CD4-positive, alpha-beta T cell treated with Interleukin-12 subunit alpha and Interleukin-12 subunit beta, for 1 hour (primary cell): ENCODE data around the gene FILIP1.
A peak's percentile ranks its signal among the peaks of the same experiment; 100 is the strongest.

ENCODE experiments used
- DNase-seq: peaks from one replicate; pipeline ENCODE4 v3.0.0-alpha.2; 2020

Gene FILIP1

DNA sequence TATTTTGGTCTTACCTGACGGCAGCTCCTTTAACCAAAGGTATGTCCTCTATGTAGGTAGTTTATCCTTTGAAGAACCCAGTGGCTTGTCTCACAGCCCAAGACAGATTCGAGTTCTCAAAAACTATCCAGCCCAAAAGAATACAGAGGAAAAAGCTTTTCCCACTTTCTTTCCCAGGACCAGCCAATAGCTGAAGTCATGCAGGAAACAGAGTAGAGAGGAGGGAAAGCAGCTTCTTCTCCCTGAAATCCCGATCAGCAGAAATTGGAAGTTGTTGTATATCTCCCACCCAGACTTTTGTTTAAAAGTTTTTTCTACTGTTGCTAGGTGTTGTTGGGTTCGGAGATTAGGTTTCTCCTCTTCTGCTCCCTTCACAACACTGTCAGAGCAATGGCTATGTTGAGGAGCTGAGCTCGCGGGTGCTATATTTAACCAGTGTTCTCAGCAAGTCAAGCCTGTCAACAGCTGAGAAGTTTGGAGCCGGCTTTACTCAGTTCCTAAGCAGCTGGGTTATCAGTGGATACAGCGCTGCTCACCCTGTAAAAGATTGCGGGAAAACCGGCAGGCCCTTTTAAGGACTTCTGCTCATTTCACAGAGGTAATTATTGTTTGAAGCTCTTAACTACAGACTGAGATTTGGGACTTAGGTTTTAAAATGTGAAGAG, at the start of gene FILIP1:
Gene FILIP1, minus strand, starts transcription at position 401 of the 665 bp plus-strand sequence. CDS start 78,828 bp downstream, outside the sequence.
- DNase-seq = no peak

- no peak for DNase-seq
Measured at GRCh38 chr6:75543311-75543710, 49.7 kb upstream of the FILIP1 start.

DNA sequence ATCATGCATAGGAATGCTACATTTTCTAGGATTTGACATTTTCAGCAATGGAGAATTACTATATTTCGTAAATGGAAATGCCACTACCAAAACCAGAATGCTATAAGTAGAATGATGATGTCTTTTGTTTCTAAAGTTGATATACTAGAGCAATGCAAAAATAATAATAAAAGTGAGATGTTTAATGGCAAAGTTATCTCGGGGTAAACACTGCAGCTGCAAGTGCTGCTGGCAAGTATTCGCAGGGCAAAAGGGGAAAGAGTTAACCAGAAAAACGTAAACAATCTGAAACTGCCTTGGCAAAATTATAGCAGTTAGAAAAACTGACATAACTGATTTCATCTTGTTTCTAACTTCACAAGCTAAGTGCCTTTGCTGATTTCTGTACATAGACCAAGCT, 45.5 kb upstream of the FILIP1 start:
- no peak for DNase-seq

DNA sequence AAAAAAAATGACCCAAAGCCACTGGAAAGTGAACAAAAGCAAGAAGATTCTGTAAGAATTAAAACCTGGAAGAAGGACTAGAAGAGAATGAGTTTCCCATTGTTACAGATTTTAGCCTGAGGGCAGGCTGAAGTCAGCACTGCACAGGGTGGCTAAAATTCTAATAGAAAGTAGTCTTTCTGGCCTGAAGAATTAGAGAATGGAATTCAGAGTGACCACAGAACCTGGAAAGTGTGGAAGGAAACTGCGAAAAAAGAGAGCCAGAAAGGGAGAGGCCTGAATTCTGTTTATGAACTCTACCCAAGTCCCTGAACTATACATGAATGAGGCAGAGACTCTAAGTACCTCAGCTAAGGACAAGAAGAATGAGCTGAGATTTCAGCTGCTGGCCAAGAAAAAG, 38.9 kb upstream of the FILIP1 start:
- DNase-seq = no peak

- DNase-seq = no peak
Measured at GRCh38 chr6:75531174-75531573, 37.6 kb upstream of the FILIP1 start.

- DNase-seq = no peak
Measured at GRCh38 chr6:75530696-75531095, 37.1 kb upstream of the FILIP1 start.

GRCh38 chr6:75528423-75528822, 34.8 kb upstream of the FILIP1 start:
- DNase-seq = no peak

DNA sequence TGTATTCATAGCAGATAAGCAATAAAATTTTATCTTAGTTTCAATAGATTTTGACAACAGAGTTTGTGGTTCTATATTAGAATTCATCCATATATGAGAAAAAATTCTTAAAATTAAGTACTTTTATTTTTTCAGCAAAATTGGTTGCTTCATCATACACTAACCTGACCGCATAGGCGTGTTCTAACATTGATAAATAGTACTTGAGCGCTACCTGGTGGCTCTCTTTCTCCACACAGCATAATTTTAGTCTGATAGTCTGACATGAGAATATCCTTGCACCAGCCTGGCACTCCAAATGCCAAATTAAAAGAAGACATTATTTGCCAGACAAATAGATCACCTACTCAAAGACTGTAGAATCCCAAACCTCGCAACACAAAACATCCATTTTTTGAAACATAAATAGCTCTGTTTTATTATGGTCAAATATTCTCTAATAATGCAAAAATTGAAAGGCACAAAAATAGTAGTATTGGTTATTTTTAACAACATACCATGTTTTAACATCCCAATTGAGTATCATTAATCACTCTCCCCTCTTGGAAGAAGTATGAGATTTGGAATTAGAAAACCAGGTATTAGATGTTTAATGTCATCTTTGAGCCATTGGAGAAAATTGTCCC, 33.0 kb upstream of the FILIP1 start:
- peak; percentile 71 for DNase-seq

GRCh38 chr6:75525682-75526081, 32.1 kb upstream of the FILIP1 start:
- DNase-seq = no peak

GRCh38 chr6:75524322-75524972, 30.8 kb upstream of the FILIP1 start:
- no peak for DNase-seq

DNA sequence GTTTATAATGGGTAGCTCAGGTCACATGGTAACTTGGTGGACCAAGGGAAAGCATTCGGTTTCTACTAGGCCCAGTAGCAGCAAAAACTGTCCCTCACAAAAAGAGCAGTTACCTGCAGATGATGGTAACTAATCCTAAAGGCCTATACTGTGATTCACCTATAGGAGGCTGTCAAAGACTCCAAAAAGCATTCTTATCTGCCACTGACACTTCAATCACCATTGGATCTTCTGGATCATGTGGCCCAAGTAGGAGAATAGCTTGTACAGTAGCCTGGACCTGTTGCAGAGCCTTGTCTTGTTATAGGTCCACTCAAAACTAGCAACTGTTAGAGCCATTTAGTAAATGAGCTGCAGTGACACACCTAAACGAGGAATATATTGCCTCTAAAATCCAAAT, 23.2 kb upstream of the FILIP1 start:
- no peak for DNase-seq

- DNase-seq = no peak
Measured at GRCh38 chr6:75512591-75512990, 19.0 kb upstream of the FILIP1 start.

GRCh38 chr6:75505424-75505823, 11.8 kb upstream of the FILIP1 start:
- no peak for DNase-seq

- DNase-seq = no peak
Measured at GRCh38 chr6:75504465-75505222, 11.0 kb upstream of the FILIP1 start.

DNA sequence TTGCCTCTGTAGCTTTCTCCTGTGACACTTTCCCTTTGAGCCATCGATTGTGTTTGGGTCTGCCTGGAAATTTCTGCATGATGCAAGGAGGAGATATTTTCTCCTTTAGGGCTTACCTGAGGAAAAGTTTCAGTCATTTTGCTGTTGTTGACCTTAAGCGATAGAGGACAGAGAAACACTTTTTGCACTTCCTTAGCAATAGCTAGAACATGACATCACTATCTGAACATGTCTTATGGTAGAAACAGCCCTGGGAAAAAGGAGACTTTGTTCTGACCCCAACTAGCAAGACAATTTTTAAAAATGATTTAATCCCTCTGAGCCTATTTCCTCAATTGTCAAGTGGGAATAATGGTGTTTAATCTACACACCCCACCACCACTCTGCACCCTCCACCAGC, 9.7 kb upstream of the FILIP1 start:
- no peak for DNase-seq

GRCh38 chr6:75502884-75503283, 9.3 kb upstream of the FILIP1 start:
- DNase-seq = no peak

DNA sequence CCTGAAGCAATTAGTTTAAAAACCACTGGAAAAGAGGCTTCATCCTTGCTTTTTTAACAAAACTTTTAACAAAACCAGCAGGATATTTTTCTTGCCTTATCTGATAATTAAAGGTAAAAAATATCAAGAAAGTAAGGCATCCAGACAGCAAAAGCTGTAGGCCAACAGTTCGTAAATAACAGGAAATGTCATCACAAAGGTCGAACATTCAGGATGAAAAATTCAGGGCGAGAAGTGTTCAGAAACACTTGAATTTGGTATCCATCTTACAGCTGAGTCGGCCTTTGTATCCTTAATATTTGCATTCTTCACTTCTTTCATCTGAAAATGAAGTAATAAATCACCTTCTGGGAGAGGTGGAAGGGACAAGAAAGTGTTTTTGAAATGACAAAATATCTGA, 8.2 kb upstream of the FILIP1 start:
- no peak for DNase-seq

DNA sequence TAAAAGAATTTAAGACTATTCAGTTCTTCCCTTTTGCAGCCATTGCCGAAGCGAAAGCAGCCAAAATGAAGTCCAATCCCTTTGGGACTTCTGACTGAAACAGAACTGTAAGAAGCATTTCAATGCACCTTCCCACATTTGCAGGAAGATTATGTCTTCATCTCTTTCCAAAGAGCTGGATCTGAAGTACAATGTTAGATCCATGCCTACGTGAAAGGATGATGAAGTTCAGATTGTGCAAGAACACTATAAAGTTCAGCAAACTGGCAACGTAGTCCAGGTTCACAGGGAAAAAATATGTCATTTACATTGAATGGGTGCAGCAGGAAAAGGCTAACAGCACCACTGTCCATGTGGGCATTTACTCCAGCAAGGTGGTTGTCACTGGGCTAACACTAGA, 6.0 kb upstream of the FILIP1 start:
- DNase-seq = no peak

GRCh38 chr6:75498862-75499261, 5.3 kb upstream of the FILIP1 start:
- no peak for DNase-seq

GRCh38 chr6:75497994-75498393, 4.4 kb upstream of the FILIP1 start:
- no peak for DNase-seq

GRCh38 chr6:75495011-75495410, 1.4 kb upstream of the FILIP1 start:
- no peak for DNase-seq

DNA sequence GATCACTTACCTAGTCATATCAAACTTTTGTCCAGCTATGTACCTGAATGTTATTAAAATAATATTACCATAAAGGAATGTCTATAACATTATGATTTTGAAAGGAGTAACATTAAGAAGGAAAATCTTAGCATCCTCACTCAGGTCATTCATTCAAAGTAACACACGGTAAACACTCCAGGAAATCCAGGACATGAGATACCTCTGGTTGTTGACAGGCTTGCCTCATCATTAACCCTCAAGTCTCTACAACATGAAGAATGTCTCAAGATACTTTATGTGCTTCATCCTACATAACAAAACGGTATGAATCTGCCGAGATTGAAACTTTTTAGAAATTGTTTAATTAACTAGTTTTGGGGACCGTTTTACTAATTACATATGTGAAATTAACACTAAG, 690 bp upstream of the FILIP1 start:
- no peak for DNase-seq

GRCh38 chr6:75492386-75493153, 1.0 kb downstream of the FILIP1 start:
- DNase-seq = no peak
